SJSA1 (cell line): Measurements from ENCODE around the gene GDI1. TPM values are rescaled to one million over a fixed set of nuclear protein-coding genes. Genes with fewer than 3 reads are reported as not detected.
"Not testable (repeated sequence)": the region's sequence is repeated elsewhere in the genome, so short reads cannot be mapped to it uniquely, and the experiment has no call there.

Experiments
- DNase-seq, 2 experiments: peaks; one replicate each; pipeline ENCODE4 v3.0.0-alpha.2; 2015 to 2020; ENCODE audit warnings: low spot score in 2 of 2, low read depth in 1 of 2
- H3K27ac ChIP-seq: fragments of 250-450 bp; sonication (Bioruptor Pico); 2 replicates; pipeline ENCODE4 v1.5.1; 2020; ENCODE audit warnings: mild to moderate bottlenecking, moderate library complexity
- H3K27me3 ChIP-seq: fragments of 250-450 bp; sonication (Bioruptor Pico); replicated peaks from 2 replicates; pipeline ENCODE4 v1.5.1; 2020; ENCODE audit warnings: mild to moderate bottlenecking, moderate library complexity
- H3K36me3 ChIP-seq: fragments of 250-450 bp; sonication (Bioruptor Pico); 2 replicates; pipeline ENCODE4 v1.5.1; 2020; ENCODE audit warnings: mild to moderate bottlenecking
- H3K4me1 ChIP-seq: fragments of 250-450 bp; sonication (Bioruptor Pico); replicated peaks from 2 replicates; pipeline ENCODE4 v1.6.1; 2021; ENCODE audit warnings: mild to moderate bottlenecking
- H3K4me3 ChIP-seq: fragments of 250-450 bp; sonication (Bioruptor Pico); 2 replicates; pipeline ENCODE4 v1.5.1; 2020; ENCODE audit warnings: mild to moderate bottlenecking
- H3K9me3 ChIP-seq: fragments of 250-450 bp; sonication (Bioruptor Pico); replicated peaks from 2 replicates; pipeline ENCODE4 v1.5.1; 2020; ENCODE audit warnings: mild to moderate bottlenecking
- total RNA-seq: library from RNA; depleted of rRNA; stranded (reverse); fragments of >200 nt; shearing (Covaris generic); gene quantifications from 2 replicates; pipeline ENCODE4 v1.2.3, GENCODE V29; 2014; rRNA removed

The GDI1 gene
- 178 and 208 TPM in 2 replicates for total RNA-seq

DNA sequence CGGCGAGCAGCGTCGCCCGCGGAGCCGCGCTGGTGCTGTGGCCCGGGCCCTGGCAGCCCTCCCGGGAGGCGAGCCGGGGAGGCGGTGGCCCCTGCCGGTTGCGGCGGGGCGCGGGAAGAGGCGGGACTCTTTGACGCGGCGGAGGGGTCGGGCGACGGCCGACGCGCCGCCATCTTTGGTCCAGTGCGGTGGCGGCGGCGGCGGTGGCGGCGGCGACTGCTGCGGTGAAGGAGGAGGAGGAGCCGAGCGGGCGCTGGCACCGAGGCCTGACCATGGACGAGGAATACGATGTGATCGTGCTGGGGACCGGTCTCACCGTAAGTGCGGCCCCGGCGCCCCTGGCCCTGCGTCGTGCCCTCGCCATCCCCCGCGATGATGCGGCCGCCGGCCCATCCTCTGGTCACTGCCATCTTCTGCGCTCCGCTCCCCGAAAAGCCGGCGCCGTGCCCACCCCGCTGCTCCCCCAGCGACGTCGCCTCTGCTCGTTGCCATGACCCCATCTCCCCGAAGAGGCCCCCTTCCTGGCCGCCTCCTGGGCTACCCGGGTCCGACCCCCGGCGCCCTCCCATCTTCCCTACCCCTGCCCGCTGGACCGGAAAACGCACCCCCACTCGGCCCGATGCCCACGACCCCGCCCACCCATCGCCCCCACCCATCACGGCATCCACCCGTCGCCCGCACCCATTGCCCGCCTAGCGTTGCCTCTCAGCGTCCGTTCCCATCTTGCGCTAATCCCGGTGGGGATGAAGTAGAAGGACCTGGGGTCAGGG lies at the start of gene GDI1:
Gene GDI1, plus strand, starts transcription at position 172 of the 770 bp plus-strand sequence. Its CDS starts 101 bp downstream, at position 273.
- no peaks in the 10 kb centered on the region for H3K9me3 ChIP-seq
- H3K4me1 ChIP-seq = peaks cover 10% of the 10 kb centered on the region
- peak within 1 kb of the TSS; percentile 91 for H3K27ac ChIP-seq
- H3K4me3 ChIP-seq = peak within 1 kb of the TSS; percentile 88
- DNase-seq = peak; percentile 61 to 69
- peaks cover 43% of the 10 kb centered on the region for H3K36me3 ChIP-seq
- H3K27me3 ChIP-seq = no peaks in the 10 kb centered on the region

- H3K4me3 ChIP-seq, H3K27me3 ChIP-seq, H3K9me3 ChIP-seq, H3K36me3 ChIP-seq, DNase-seq, H3K27ac ChIP-seq: not testable (repeated sequence)
- peaks cover 18% of the 10 kb centered on the region for H3K4me1 ChIP-seq
Observed at GRCh38 chrX:154388094-154388493, 48.9 kb upstream of the GDI1 start.

- H3K36me3 ChIP-seq, H3K27ac ChIP-seq, H3K9me3 ChIP-seq, H3K4me3 ChIP-seq, DNase-seq, H3K27me3 ChIP-seq: not testable (repeated sequence)
- H3K4me1 ChIP-seq = peaks cover 12% of the 10 kb centered on the region
Observed at GRCh38 chrX:154388649-154389048, 48.3 kb upstream of the GDI1 start.

GRCh38 chrX:154389812-154390747 lies 46.9 kb upstream of the GDI1 start:
- not testable (repeated sequence) for H3K27me3 ChIP-seq, H3K36me3 ChIP-seq, H3K9me3 ChIP-seq, DNase-seq, H3K4me1 ChIP-seq, H3K27ac ChIP-seq, H3K4me3 ChIP-seq

DNA sequence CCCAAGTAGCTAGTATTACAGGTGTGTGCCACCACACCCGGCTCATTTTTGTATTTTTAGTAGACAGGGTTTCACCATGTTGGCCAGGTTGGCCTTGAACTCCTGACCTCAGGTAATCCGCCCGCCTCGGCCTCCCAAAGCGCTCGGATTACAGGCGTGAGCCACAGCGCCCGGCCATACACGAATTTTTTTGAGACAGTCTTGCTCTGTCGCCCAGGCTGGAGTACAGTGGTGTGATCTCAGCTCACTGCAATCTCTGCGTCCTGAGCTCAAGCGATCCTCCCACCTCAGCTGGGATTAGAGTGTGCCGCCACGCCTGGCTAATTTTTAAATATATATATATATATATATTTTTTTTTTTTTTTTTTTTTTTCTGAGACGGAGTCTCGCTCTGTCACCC lies 40.6 kb upstream of the GDI1 start:
- H3K27ac ChIP-seq, H3K4me3 ChIP-seq, H3K27me3 ChIP-seq, DNase-seq, H3K9me3 ChIP-seq: not testable (repeated sequence)
- H3K36me3 ChIP-seq = peaks cover 31% of the 10 kb centered on the region
- peaks cover 16% of the 10 kb centered on the region for H3K4me1 ChIP-seq

DNA sequence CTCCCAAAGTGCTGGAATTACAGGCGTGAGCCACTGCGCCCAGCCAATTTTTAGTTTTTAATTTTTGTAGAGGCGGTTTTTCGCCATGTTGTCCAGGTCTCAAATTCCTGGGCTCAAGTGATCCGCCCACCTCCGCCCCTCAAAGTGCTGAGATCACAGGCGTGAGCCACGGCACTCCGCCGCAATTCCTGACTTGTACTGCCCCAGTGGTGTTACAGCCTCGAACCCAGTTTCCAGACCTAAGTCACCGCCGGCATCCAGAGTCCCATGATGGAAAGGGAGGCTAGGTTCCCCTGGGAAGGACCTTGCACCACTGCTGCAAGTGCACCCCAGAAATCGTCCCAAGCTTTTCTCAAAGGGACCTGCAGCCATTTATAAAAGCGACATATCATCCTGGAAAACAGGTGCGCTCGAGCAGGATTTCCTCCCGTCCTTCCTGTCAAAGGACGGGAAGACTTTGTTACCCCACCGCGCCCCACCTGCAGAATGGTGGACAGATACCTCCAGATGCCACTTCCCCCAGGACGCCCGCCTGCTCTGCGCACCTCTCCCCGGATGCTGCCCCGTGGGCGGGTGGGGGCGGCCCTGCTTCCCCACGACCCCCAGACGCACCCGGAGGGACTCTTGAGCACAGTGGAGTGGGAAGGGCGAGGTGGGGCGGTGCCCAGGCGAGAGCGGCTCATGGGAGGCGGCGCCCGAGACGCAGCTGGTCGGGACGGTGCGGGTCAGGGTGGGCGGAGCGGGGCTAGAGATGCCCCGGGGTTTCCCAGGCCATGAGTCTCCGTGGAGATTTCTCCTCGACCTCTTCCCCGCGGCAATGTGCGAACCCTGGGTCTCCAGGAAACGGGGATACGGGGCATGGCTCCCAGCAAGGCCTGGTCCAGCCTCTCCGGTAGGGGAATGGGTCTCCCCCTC lies 39.7 kb upstream of the GDI1 start:
- Histone ChIP-seq H3K36me3 (peaks cover 40% of the 10 kb centered on the region), H3K27me3 (no peaks in the 10 kb centered on the region), H3K27ac (peak overlapping the region; percentile 97), H3K4me3 (peak overlapping the region; percentile 58), H3K9me3 (no peaks in the 10 kb centered on the region), H3K4me1 (peaks cover 16% of the 10 kb centered on the region)
- peak in 1 of 2 experiments; percentile 71 for DNase-seq

- peak; percentile 86 to 96 for DNase-seq
- Histone ChIP-seq H3K9me3 (no peaks in the 10 kb centered on the region), H3K4me3 (peak within 1 kb of the TSS; percentile 58), H3K27ac (peak within 1 kb of the TSS; percentile 97), H3K27me3 (no peaks in the 10 kb centered on the region), H3K4me1 (peaks cover 16% of the 10 kb centered on the region), H3K36me3 (peaks cover 41% of the 10 kb centered on the region)
Observed at GRCh38 chrX:154397888-154398667, 38.9 kb upstream of the GDI1 start, which contains the start of gene RPL10. Gene RPL10 (plus strand): TSS chrX:154398377. CDS start chrX:154398520, 143 bp downstream.

DNA sequence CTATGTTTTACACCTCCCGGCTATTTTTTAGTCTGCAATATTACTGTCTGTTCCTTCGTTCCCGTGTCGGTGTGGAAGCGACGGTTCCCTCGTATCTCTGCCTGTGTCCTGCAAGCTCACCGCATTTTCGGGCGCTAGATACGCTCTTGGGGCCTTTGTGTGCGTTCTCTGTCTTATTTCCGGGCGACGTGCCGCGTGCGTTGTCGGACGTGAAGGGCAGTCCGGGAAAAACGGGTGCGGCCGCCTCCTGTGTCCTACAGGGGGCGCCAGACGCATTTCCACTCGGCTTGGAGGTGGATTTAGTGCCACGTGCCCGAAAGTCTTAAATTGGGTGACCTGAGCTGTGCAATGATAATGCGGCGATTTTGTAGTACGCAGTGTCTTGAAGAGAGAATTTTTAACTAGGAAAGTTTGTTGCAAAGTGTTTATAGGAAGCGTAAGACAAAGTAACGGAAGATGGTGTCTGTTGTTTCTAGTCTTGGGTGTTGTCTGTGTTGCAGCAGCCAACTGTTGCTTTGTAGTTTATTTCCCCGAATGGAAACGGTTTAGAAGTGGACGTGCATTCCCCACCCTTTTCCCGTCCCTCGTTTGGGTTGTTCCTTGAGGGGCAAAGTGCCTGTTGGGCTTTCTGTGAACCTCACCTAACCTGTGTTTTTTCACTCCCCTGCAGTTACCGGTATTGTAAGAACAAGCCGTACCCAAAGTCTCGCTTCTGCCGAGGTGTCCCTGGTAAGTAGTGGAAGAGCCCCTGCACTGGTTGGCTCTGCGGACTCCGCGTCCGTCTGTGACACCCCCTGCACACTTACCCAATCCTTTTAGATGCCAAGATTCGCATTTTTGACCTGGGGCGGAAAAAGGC lies 38.1 kb upstream of the GDI1 start:
- DNase-seq = peak; percentile 77 to 79
- no peaks in the 10 kb centered on the region for H3K27me3 ChIP-seq

DNA sequence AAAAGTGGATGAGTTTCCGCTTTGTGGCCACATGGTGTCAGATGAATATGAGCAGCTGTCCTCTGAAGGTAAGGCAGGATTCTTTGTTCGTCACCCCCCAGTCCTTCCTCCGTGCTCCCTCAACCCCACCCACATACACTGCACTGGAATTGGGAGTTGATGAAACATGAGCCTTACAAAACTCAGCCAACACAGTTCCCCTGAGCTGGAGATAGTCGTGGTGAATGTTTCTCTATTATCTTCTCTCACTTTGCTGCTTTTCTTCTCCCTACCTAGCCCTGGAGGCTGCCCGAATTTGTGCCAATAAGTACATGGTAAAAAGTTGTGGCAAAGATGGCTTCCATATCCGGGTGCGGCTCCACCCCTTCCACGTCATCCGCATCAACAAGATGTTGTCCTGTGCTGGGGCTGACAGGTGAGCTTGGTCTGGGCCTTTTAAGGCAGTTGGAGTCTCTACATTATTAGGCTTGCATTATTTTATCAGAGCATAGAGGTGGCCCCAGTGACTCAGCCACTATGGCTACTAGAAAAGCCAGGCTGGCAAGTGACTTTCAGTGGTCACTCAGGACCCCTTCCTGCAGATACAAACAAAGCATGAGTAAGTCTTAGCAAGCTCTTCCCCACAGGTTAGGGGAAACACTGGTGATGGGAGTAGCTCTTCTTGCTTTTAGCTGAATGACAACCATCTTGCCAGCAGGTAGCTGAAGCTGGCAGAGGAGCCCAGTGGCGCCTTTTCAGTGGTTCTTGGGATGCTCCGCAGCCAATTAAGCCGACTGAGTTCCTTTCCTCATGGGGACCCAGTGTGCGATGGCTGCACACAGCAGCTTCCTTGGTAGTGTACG lies 37.2 kb upstream of the GDI1 start:
- Histone ChIP-seq H3K4me1 (peaks cover 16% of the 10 kb centered on the region), H3K27ac (peak overlapping the region; percentile 97; the same call in 1 of the 2 replicates), H3K4me3 (peak overlapping the region; percentile 58), H3K36me3 (peaks cover 41% of the 10 kb centered on the region), H3K9me3 (no peaks in the 10 kb centered on the region), H3K27me3 (no peaks in the 10 kb centered on the region)
- no peak for DNase-seq

More for the DNA sequence above, 38.1 kb upstream of the GDI1 start:
- Histone ChIP-seq H3K36me3 (peaks cover 41% of the 10 kb centered on the region), H3K4me3 (peak overlapping the region; percentile 58), H3K27ac (peak overlapping the region; percentile 97), H3K9me3 (no peaks in the 10 kb centered on the region), H3K4me1 (peaks cover 16% of the 10 kb centered on the region)

DNA sequence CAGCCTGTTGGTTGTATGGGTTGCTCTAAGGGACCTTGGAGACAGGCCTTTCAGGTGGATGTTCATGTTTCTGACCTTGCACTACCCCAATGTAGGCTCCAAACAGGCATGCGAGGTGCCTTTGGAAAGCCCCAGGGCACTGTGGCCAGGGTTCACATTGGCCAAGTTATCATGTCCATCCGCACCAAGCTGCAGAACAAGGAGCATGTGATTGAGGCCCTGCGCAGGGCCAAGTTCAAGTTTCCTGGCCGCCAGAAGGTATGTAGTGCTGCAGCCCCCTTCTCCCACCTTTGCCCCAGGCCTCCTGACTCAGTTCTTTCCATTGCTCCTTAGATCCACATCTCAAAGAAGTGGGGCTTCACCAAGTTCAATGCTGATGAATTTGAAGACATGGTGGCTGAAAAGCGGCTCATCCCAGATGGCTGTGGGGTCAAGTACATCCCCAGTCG lies 36.6 kb upstream of the GDI1 start:
- H3K9me3 ChIP-seq, H3K27me3 ChIP-seq, H3K4me3 ChIP-seq, H3K27ac ChIP-seq, DNase-seq: not testable (repeated sequence)
- Histone ChIP-seq H3K4me1 (peaks cover 16% of the 10 kb centered on the region), H3K36me3 (peaks cover 41% of the 10 kb centered on the region)
